Hepatic stellate cell (primary cell): ENCODE measurements around the gene ARHGDIG.
"Not testable (repeated sequence)": the region's sequence is repeated elsewhere in the genome, so short reads cannot be mapped to it uniquely, and the experiment has no call there.

ENCODE experiments used
- DNase-seq: peaks from one replicate; pipeline ENCODE4 v3.0.0; 2011; ENCODE audit warnings: low spot score

The ARHGDIG gene

DNA sequence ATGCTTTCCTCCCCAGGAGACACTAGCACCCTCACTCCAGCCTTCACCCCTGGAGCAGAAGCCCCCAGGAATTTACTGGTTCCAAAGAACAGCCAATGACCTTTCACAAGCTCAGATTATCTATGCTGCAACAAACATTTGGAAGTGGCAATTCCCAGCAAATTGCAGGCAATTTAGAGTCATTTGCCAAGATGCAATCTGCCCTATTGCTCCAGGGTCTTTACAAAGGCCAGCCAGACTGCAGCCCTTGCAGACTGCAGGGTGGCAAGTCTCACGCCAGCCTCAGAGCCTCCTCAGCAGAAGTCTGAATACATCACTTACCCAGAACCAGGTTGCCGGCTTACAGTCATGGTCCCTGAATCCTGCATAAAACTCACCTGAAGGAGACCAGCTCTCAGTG, 50.4 kb downstream of the ARHGDIG start:
- no peak for DNase-seq

DNA sequence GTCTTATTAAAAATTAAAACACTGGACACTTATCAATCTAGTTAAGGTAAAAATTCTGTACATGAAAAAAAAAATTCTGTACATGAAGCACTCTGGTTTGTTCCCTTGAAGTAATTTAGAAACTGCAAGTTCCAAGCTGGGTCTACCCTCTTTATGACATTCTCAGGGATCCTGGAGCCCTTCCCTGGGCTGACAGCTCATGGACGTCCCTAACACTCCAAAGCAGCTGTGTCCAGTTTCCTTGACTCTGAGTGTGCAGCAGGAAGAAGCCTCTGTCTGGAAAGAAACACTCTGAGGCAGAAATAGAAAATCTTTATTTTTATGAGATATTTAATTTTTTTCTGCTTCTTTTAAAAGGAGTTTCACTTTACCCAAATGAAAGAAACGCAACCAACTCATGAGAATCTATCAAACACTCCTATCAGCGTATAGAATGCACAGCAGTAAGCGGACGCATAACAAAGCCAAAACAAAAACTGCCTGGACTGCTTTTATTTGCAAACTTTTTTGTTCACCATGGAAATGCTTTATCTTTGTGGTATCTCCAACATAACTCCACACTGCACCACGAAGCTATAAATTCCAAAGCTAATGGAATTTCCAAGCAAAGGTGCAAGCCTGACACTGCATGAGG, 50.9 kb downstream of the ARHGDIG start:
- not testable (repeated sequence) for DNase-seq
